ENCODE measurements around the gene NUDT5.

NUDT5 gene

GRCh38 chr10:12165036-12165435 is 30.7 kb downstream of the NUDT5 start:
- no peak overlapping the region for H3K27ac ChIP-seq (ENCODE audit: poor library complexity, severe bottlenecking)
- no peaks in the 10 kb centered on the region for H3K4me1 ChIP-seq (ENCODE audit: insufficient read depth, poor library complexity, severe bottlenecking)
- no peak overlapping the region for H3K4me3 ChIP-seq (ENCODE audit: severe bottlenecking)
- no peak for DNase-seq (ENCODE audit: low spot score)
- ATAC-seq (ENCODE audit: low read depth): no peak
- no peak for TF ChIP-seq CTCF (IDR thresholded peaks at IDR 0.05; ENCODE audit: poor library complexity, severe bottlenecking)
- no peaks in the 10 kb centered on the region for H3K27me3 ChIP-seq (ENCODE audit: insufficient read depth, poor library complexity, severe bottlenecking)
- peaks cover 77% of the 10 kb centered on the region for H3K36me3 ChIP-seq (ENCODE audit: low read depth)
- peaks cover 1% of the 10 kb centered on the region for H3K9me3 ChIP-seq (ENCODE audit: severe bottlenecking)

- H3K36me3 ChIP-seq (ENCODE audit: low read depth): peaks cover 74% of the 10 kb centered on the region
- DNase-seq (ENCODE audit: low spot score): no peak
- no peak for ATAC-seq (ENCODE audit: low read depth)
- no peak overlapping the region for H3K4me3 ChIP-seq (ENCODE audit: severe bottlenecking)
- no peaks in the 10 kb centered on the region for H3K27me3 ChIP-seq (ENCODE audit: insufficient read depth, poor library complexity, severe bottlenecking)
- no peak for TF ChIP-seq CTCF (IDR thresholded peaks at IDR 0.05; ENCODE audit: poor library complexity, severe bottlenecking)
- H3K9me3 ChIP-seq (ENCODE audit: severe bottlenecking): peaks cover 1% of the 10 kb centered on the region
- H3K4me1 ChIP-seq (ENCODE audit: insufficient read depth, poor library complexity, severe bottlenecking): no peaks in the 10 kb centered on the region
- no peak overlapping the region for H3K27ac ChIP-seq (ENCODE audit: poor library complexity, severe bottlenecking)
These were observed 31.6 kb downstream of the NUDT5 start for GRCh38 chr10:12164085-12164484.

GRCh38 chr10:12162927-12163326 is 32.8 kb downstream of the NUDT5 start:
- H3K9me3 ChIP-seq (ENCODE audit: severe bottlenecking): peaks cover 1% of the 10 kb centered on the region
- H3K27me3 ChIP-seq (ENCODE audit: insufficient read depth, poor library complexity, severe bottlenecking): no peaks in the 10 kb centered on the region
- ATAC-seq (ENCODE audit: low read depth) (no peak), DNase-seq (ENCODE audit: low spot score) (no peak)
- H3K4me3 ChIP-seq (ENCODE audit: severe bottlenecking): no peak overlapping the region
- H3K4me1 ChIP-seq (ENCODE audit: insufficient read depth, poor library complexity, severe bottlenecking): no peaks in the 10 kb centered on the region
- TF ChIP-seq CTCF (IDR thresholded peaks at IDR 0.05; ENCODE audit: poor library complexity, severe bottlenecking): no peak
- peaks cover 79% of the 10 kb centered on the region for H3K36me3 ChIP-seq (ENCODE audit: low read depth)
- H3K27ac ChIP-seq (ENCODE audit: poor library complexity, severe bottlenecking): no peak overlapping the region

GRCh38 chr10:12160664-12161063 is 35.0 kb downstream of the NUDT5 start:
- peaks cover 78% of the 10 kb centered on the region for H3K36me3 ChIP-seq (ENCODE audit: low read depth)
- no peaks in the 10 kb centered on the region for H3K27me3 ChIP-seq (ENCODE audit: insufficient read depth, poor library complexity, severe bottlenecking)
- DNase-seq (ENCODE audit: low spot score) (no peak), ATAC-seq (ENCODE audit: low read depth) (no peak)
- no peak overlapping the region for H3K27ac ChIP-seq (ENCODE audit: poor library complexity, severe bottlenecking)
- peaks cover 1% of the 10 kb centered on the region for H3K9me3 ChIP-seq (ENCODE audit: severe bottlenecking)
- no peak overlapping the region for H3K4me3 ChIP-seq (ENCODE audit: severe bottlenecking)
- TF ChIP-seq CTCF (IDR thresholded peaks at IDR 0.05; ENCODE audit: poor library complexity, severe bottlenecking): no peak
- no peaks in the 10 kb centered on the region for H3K4me1 ChIP-seq (ENCODE audit: insufficient read depth, poor library complexity, severe bottlenecking)

GRCh38 chr10:12158111-12158510 is 37.6 kb downstream of the NUDT5 start:
- Histone ChIP-seq H3K4me3 (ENCODE audit: severe bottlenecking) (no peak overlapping the region), H3K36me3 (ENCODE audit: low read depth) (peaks cover 63% of the 10 kb centered on the region), H3K9me3 (ENCODE audit: severe bottlenecking) (no peaks in the 10 kb centered on the region), H3K27ac (ENCODE audit: poor library complexity, severe bottlenecking) (no peak overlapping the region), H3K4me1 (ENCODE audit: insufficient read depth, poor library complexity, severe bottlenecking) (no peaks in the 10 kb centered on the region), H3K27me3 (ENCODE audit: insufficient read depth, poor library complexity, severe bottlenecking) (no peaks in the 10 kb centered on the region)
- DNase-seq (ENCODE audit: low spot score) (no peak), ATAC-seq (ENCODE audit: low read depth) (no peak)
- TF ChIP-seq CTCF (IDR thresholded peaks at IDR 0.05; ENCODE audit: poor library complexity, severe bottlenecking): no peak
